NOMO-1 (cell line): Measurements from ENCODE around the gene RNF157.
"Not testable (repeated sequence)": the region's sequence is repeated elsewhere in the genome, so short reads cannot be mapped to it uniquely, and the experiment has no call there.

Experiments used
- DNase-seq, 2 experiments: peaks; one replicate each; lab custom pipeline; 2025; ENCODE audit not compliant: unreplicated experiment in 2 of 2; lab: John Stamatoyannopoulos, UW

The RNF157 gene

GRCh38 chr17:76236603-76237002 is 3.7 kb downstream of the RNF157 start:
- no peak for DNase-seq

DNA sequence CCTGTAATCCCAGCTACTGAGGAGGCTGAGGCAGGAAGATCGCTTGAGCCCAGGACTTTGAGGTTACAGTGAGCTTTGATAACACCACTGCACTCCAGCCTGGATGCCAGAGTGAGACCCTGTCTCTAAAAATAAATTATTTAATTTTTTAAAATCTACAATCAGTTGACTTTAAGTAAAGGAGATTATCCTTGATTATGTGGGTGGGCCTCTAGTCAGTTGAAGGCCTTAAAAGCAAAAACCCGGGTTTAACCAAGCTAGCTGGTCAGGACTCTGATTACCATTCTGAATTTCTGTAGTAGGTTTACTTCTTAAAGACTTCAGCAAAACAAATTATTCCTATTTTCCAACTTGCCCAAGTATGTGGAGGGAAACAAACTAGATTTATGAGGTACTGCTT is 4.4 kb downstream of the RNF157 start:
- no peak for DNase-seq

GRCh38 chr17:76234354-76234679 is 6.0 kb downstream of the RNF157 start:
- DNase-seq: no peak

GRCh38 chr17:76233588-76234353 is 6.5 kb downstream of the RNF157 start:
- DNase-seq: no peak

DNA sequence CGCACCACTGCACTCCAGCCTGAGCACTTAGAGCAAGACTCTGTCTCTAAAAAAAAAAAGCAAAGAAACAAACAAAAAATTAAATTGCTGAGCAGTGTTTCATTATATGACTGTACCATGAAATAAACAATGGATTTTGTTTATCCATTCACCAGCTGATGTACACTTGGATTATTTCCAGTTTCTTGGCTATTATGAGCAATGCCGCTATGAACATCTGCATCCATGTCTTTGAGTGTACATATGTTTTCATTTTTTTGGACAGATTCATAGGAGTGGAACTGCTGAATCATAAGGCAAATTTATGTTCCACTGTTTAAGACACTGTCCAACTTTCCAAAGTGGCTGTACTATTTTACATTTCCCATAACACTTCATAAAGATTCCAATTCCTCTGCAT is 8.0 kb downstream of the RNF157 start:
- no peak for DNase-seq

GRCh38 chr17:76226749-76227148 is 13.5 kb downstream of the RNF157 start:
- not testable (repeated sequence) for DNase-seq

- not testable (repeated sequence) for DNase-seq
Measured at GRCh38 chr17:76225373-76226086, 14.8 kb downstream of the RNF157 start.

DNA sequence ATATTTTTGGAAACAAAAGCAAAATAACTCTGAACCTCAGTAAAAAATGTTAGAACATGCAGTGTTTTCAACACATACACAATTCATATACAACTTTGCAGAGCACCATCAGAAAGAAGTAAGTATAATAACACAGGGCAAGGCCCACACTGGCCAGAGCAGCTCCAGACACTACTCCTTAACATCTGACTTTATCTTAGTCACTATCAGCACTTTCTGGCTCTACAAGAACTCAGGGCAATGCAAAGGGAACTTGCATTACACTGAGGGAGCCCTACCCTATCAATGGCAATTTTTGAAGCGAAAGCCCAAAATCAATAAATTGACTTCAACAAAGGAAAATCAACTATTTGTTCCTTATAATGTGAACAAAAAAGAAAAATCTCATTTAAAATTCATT is 16.5 kb downstream of the RNF157 start:
- no peak for DNase-seq

DNA sequence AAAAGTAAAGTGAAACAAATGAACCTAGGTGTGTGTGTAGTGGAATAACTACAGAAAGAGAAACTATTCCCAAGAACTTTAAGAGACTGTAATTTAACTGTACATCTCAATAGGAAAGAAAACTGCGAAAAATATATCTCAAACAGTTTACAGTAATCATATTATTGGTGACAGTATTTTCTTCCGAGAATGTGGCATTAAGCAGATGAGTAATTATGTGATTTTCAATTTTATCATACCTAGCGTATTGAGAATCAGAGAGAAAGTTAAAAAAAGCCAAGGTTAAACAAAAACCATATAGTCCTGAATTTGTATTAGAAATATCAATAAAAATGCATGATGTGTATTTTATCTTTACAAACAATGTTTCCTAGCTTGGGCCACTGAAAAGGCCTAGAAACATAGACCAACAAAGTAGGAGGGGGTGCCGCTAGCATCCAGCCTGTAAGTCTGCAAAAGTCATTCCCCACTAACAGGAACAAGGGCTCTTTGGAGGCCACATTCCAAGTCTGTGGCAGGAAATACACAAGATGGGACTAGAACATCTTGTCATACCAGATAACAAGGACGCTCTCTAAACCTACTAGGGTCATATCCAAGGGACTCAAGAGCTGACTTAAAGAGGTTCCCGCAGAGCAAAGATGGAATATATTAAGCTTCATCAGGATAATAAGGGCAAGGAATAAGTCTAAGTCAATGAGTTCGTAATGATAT is 20.5 kb downstream of the RNF157 start:
- DNase-seq: no peak

DNA sequence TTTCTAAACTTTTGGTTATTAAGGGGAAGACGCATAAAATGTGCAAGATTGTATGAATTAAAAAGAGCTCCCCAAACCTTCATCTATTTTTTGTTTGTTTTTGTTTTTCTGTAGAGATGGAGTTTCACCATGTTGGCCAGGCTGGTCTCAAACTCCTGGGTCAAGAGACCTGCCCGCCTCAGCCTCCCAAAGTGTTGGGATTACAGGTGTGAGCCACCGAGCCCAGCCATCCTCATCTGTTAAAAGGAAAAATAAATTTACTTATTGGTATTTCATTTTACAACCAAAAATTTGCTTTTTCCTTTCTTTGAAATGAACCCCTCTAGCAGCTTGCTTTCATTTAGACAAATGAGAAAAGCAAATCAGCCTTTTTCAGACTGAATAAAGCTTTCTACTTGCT is 23.2 kb downstream of the RNF157 start:
- no peak for DNase-seq

GRCh38 chr17:76213491-76213890 is 26.8 kb downstream of the RNF157 start:
- no peak for DNase-seq

GRCh38 chr17:76208120-76208519 is 32.2 kb downstream of the RNF157 start:
- DNase-seq: no peak

DNA sequence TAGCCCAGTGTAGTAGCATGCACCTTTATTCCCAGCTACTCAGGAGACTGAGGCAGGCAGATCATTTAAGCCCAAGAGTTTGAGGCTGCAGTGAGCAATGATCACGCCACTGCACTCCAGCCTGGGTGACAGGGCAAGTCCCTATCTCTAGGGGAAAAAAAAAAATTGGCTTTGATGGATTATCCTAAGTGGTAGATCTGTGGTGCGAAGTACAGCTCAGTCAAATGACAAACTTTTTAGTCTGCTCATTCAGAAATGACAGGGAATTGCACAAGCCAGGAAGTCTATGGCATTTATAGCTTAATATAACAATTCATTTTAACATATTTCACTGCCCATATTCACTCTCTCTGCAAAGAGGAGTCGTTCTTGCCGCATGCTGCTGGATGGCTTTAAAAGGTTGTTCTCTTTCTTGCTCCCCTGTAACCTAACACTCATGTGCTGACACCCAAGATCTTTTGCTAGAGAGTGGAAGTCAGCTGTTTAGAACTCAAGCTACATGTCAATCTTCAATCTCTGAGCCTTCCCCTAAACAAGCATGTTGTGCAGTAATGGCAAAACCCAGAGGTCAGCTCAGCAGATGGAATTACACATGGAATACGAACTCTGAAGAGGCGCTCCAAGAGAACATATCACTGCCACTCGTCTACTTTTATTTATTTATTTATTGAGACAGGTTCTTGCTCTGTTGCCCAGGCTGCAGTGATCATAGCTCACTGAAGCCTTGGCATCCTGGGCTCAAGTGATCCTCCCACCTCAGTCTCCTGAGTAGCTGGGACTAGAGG is 32.8 kb downstream of the RNF157 start:
- DNase-seq: no peak

GRCh38 chr17:76205542-76206144 is 34.6 kb downstream of the RNF157 start:
- not testable (repeated sequence) for DNase-seq

DNA sequence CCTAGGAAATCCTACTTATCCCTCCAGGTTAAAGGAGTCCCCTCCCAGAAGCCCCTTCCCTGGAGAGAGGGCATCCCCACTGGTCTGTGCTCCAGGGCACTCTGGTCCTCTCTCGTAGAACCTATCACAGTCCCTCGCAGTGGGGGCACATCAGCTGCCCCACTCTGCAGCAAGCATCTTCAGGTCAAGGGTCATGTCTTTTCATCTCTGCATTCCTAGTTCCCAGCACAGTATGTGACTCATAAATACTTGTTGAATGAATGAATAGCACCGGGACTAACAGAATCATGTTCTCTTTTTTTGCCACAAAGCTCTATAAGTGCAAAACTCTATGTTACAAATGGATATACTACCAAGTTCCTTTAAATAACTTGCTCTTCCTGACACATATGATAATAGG is 36.0 kb downstream of the RNF157 start:
- DNase-seq: no peak

DNA sequence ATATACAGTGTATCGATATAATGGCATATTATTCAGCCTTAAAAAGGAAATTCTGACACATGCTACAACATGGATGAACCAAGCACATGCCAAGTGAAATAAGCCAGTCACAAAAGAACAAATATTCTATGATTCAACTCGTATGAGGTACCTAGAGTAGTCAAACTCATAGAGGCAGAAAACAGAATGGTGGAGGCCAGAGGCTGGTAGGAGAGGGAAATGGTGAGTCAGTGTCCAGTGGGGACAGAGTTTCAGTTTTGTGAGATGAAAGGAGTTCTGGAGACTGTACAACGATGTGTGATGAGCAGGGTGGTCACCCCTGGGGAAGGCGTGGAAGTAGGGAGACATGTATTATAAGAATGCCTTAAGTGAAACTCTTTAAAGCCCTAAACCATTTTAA is 39.9 kb downstream of the RNF157 start:
- DNase-seq: no peak

- no peak for DNase-seq
Measured at GRCh38 chr17:76199469-76199868, 40.8 kb downstream of the RNF157 start.

DNA sequence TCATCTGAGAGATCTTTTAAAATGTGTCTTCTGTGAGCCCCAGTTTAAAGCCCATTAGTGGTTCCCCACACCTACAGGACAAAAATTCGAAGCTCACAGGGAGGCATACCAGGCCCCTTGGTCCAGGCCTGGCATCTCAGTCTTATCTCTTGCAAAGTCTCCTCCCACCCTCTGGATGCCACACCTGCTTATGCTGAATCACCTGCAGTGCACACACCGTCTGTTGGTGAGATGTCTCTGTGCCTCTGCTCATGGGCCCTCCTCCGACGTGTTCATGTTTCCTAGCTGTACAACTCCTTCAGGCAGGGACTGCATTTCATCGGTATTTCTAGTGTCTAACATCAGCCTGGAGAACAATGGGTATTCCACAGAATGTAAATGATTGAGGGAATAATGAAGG is 41.6 kb downstream of the RNF157 start:
- no peak for DNase-seq

DNA sequence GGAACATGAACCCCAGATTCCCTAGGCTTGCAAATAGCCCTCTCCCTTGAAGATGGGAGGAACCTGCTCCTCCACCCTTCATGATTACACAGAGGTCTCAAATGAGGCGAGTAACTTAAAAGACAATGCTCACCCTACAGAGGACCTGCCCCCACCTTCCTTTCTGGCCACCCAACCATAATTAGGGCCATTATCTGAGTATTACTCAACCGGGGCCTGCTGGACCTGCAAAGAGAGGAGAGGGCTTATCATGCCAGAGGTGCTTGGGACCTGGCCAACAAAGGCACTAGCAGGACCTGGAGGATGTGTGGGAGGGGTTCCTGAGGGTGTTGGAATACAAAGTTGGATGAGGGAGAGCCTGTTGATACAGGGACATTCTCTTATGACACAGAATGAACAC is 42.4 kb downstream of the RNF157 start:
- DNase-seq: no peak

DNA sequence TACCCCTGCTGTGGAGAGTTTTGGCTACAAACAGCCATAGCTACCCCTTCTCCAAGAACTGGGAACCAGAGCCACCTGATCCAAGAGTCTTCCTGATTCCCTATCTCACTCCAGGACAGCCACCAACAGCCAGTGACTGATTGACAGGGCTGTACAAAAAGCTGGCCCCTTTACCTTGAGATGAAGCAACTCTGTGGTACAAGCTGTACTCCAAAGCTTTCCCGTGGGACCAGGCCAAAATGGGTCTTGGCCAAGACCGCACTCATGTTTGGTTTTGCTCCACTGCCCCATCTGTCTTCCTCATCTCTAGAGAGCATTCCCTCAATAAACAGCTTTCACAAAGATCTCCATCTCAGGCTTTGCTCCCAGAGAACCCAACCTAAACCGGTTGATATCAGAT is 43.6 kb downstream of the RNF157 start:
- DNase-seq: no peak
